Measurements from ENCODE around the gene ARID1A. TPM values are rescaled to one million over a fixed set of nuclear protein-coding genes. Genes with fewer than 3 reads are reported as not detected.

The ARID1A gene
- total and polyA plus RNA-seq, 9 of the 15 experiments (the other 6 are each of a cell fraction or from before 2014, with no cell fraction given) = 8.3 to 88.3 (median 22.5) TPM

GRCh38 chr1:26744075-26744959, 48.5 kb downstream of the ARID1A start (continued):
- TF ChIP-seq, protein P1, sequence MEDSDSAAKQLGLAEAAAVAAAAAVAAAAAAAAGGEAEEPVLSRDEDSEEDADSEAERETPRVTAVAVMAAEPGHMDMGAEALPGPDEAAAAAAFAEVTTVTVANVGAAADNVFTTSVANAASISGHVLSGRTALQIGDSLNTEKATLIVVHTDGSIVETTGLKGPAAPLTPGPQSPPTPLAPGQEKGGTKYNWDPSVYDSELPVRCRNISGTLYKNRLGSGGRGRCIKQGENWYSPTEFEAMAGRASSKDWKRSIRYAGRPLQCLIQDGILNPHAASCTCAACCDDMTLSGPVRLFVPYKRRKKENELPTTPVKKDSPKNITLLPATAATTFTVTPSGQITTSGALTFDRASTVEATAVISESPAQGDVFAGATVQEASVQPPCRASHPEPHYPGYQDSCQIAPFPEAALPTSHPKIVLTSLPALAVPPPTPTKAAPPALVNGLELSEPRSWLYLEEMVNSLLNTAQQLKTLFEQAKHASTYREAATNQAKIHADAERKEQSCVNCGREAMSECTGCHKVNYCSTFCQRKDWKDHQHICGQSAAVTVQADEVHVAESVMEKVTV (CRISPR knock-in tag; IDR thresholded peaks at IDR 0.05) = no peak
- TF ChIP-seq ZEB2 (IDR thresholded peaks at IDR 0.05) (peak; percentile 89), ZNF143 (CRISPR knock-in tag; IDR thresholded peaks at IDR 0.05) (0 out of 2 replicates have a peak, but pooled peaks have one; percentile 44), CBFA2T2 (conservative IDR thresholded peaks at IDR 0.05) (peak; percentile 77), U2AF2 (optimal IDR thresholded peaks at IDR 0.05; ENCODE audit: low read depth, low read length) (no peak), XRCC3 (IDR thresholded peaks at IDR 0.05) (no peak), PURB (CRISPR knock-in tag; IDR thresholded peaks at IDR 0.05; ENCODE audit: low read depth) (no peak), MLX (CRISPR knock-in tag; conservative IDR thresholded peaks at IDR 0.05) (no peak), TEAD2 (tag; IDR thresholded peaks at IDR 0.05) (no peak), BCLAF1 (IDR thresholded peaks at IDR 0.05; ENCODE audit: borderline replicate concordance in 1 of 2, control insufficient read depth in 1 of 2, low read depth in 2 of 2, low read length in 1 of 2) (peak in 1 of 2 experiments; percentile 82; a peak in 2 of 4 replicates), CREM (IDR thresholded peaks at IDR 0.05; ENCODE audit: low read depth) (peak; percentile 84), ELF1 (tag; IDR thresholded peaks at IDR 0.05) (peak; percentile 97), FOXK2 (conservative IDR thresholded peaks at IDR 0.05 in 1 of 2, IDR thresholded peaks at IDR 0.05 in 1 of 2; ENCODE audit: low read depth in 2 of 2) (peak; percentile 95 to 97), PTRF (tag; IDR thresholded peaks at IDR 0.05) (no peak), KLF16 (IDR thresholded peaks at IDR 0.05) (0 out of 2 replicates have a peak, but pooled peaks have one; percentile 43), GABPA (tag; conservative IDR thresholded peaks at IDR 0.05; ENCODE audit: low read depth) (peak; percentile 92)
- TF ChIP-seq, protein P2, sequence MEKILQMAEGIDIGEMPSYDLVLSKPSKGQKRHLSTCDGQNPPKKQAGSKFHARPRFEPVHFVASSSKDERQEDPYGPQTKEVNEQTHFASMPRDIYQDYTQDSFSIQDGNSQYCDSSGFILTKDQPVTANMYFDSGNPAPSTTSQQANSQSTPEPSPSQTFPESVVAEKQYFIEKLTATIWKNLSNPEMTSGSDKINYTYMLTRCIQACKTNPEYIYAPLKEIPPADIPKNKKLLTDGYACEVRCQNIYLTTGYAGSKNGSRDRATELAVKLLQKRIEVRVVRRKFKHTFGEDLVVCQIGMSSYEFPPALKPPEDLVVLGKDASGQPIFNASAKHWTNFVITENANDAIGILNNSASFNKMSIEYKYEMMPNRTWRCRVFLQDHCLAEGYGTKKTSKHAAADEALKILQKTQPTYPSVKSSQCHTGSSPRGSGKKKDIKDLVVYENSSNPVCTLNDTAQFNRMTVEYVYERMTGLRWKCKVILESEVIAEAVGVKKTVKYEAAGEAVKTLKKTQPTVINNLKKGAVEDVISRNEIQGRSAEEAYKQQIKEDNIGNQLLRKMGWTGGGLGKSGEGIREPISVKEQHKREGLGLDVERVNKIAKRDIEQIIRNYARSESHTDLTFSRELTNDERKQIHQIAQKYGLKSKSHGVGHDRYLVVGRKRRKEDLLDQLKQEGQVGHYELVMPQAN (IDR thresholded peaks at IDR 0.05; ENCODE audit: borderline replicate concordance) = peak; percentile 40; the same call in 1 of the 2 replicates

Measured in K562 (cell line).